K562 (cell line): ENCODE data around the gene TRNP1. TPM values are rescaled to one million over a fixed set of nuclear protein-coding genes. Genes with fewer than 3 reads are reported as not detected.

Experiments
- BRCA1 ChIP-seq, 2 experiments: fragments of 450-650 bp in 1 of 2; sonication (generic) in 1 of 2; formaldehyde crosslinking in 1 of 2; IDR thresholded peaks; 2 replicates each; pipeline versions ENCODE4 v1.5.0 to v1.6.1; 2017 to 2020; ENCODE audit warnings: mild to moderate bottlenecking in 1 of 2, missing genetic modification reagents in 1 of 2
- CBX1 ChIP-seq: sonication (generic); IDR thresholded peaks from 2 replicates; pipeline ENCODE4 v1.6.1; 2016; ENCODE audit warnings: antibody characterized with exemption, low read depth, mild to moderate bottlenecking
- CSDE1 ChIP-seq, 2 experiments: fragments of 450-650 bp; IDR thresholded peaks; 2 replicates each; pipeline ENCODE4 v1.6.1; 2016; ENCODE audit warnings: mild to moderate bottlenecking in 1 of 2
- ESRRA ChIP-seq: fragments of 450-650 bp; IDR thresholded peaks from 2 replicates; pipeline ENCODE4 v1.6.1; 2014; ENCODE audit warnings: low read depth, mild to moderate bottlenecking, moderate library complexity, borderline replicate concordance
- FOS ChIP-seq: IDR thresholded peaks from 3 replicates; pipeline ENCODE4 v1.6.1; 2011; ENCODE audit not compliant: insufficient read length; ENCODE audit errors: extremely low read depth
- NFE2L1 ChIP-seq: fragments of 450-650 bp; IDR thresholded peaks from 2 replicates; pipeline ENCODE4 v1.6.1; 2016; ENCODE audit warnings: missing genetic modification characterization, low read depth, mild to moderate bottlenecking, missing compliant biosample characterization, moderate library complexity, borderline replicate concordance
- ZNF121 ChIP-seq: sonication (generic); formaldehyde crosslinking; conservative IDR thresholded peaks from 2 replicates; pipeline ENCODE4 v1.8.0; 2022; ENCODE audit warnings: missing genetic modification reagents
- ZNF586 ChIP-seq: fragments of 450-650 bp; formaldehyde crosslinking; conservative IDR thresholded peaks from 2 replicates; pipeline ENCODE4 v1.4.0; 2020; ENCODE audit warnings: mild to moderate bottlenecking, moderate library complexity
- polyA plus RNA-seq, 8 experiments: library from polyadenylated mRNA; depleted of rRNA in 4 of 8; stranded (reverse) in 5 of 8; unstranded in 3 of 8; fragments of >200 nt; fragmentation: Nextera tagmentation in 2 of 8; fragmentation: Illumina TruSeq in 1 of 8; extraction: Ambion mirVana in 2 of 8; extraction: Trizol in 1 of 8; gene quantifications; 2 replicates each; pipeline versions ENCODE4 v1.2.1 to v1.2.3, GENCODE V29; 2011 to 2014; ENCODE audit warnings: inconsistent platforms in 1 of 8, missing spikeins in 1 of 8
- total RNA-seq, 7 experiments: library from RNA; depleted of rRNA in 6 of 7; stranded (reverse); fragments of >200 nt in 6 of 7; fragmentation: Illumina TruSeq in 2 of 7; extraction: Trizol in 2 of 7; gene quantifications; 2 replicates each; pipeline versions ENCODE4 v1.2.1 to v1.2.3, GENCODE V29; 2011 to 2021; ENCODE audit warnings: low replicate concordance in 1 of 7
- TF ChIP-seq, protein P1 (sequence below): sonication (generic); formaldehyde crosslinking; IDR thresholded peaks from 2 replicates; pipeline ENCODE4 v1.8.0; 2023; ENCODE audit warnings: mild to moderate bottlenecking, missing genetic modification reagents
- TF ChIP-seq, protein P2 (sequence below): IDR thresholded peaks from 2 replicates; pipeline ENCODE4 v1.6.1; 2011; ENCODE audit not compliant: insufficient read length; ENCODE audit errors: extremely low read depth

Gene TRNP1
- total and polyA plus RNA-seq, 9 of the 15 experiments (the other 6 are each of a cell fraction or from before 2014, with no cell fraction given) = 0.03 to 1.3 (median 0.95) TPM

DNA sequence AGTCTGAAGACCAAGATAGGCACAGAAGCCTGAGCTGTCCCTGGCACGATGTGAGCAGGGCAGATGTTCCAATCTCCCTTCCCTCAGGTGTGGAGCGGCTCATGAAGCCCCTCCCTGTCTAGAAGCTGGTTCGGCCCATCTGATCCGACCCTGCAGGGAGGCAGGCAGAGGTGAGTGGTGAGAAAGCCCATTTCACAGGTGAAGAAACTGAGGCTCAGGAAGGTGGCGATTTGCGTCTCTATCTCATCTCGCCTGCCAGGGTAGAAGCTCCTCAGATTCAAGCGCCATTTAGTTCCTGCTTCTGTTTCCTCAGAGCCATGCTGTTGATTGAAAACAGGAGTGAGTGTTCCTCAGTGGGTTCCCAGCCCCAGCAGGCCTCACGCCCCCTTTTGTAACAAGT lies 36.0 kb downstream of the TRNP1 start (continued):
- TF ChIP-seq, protein P1, sequence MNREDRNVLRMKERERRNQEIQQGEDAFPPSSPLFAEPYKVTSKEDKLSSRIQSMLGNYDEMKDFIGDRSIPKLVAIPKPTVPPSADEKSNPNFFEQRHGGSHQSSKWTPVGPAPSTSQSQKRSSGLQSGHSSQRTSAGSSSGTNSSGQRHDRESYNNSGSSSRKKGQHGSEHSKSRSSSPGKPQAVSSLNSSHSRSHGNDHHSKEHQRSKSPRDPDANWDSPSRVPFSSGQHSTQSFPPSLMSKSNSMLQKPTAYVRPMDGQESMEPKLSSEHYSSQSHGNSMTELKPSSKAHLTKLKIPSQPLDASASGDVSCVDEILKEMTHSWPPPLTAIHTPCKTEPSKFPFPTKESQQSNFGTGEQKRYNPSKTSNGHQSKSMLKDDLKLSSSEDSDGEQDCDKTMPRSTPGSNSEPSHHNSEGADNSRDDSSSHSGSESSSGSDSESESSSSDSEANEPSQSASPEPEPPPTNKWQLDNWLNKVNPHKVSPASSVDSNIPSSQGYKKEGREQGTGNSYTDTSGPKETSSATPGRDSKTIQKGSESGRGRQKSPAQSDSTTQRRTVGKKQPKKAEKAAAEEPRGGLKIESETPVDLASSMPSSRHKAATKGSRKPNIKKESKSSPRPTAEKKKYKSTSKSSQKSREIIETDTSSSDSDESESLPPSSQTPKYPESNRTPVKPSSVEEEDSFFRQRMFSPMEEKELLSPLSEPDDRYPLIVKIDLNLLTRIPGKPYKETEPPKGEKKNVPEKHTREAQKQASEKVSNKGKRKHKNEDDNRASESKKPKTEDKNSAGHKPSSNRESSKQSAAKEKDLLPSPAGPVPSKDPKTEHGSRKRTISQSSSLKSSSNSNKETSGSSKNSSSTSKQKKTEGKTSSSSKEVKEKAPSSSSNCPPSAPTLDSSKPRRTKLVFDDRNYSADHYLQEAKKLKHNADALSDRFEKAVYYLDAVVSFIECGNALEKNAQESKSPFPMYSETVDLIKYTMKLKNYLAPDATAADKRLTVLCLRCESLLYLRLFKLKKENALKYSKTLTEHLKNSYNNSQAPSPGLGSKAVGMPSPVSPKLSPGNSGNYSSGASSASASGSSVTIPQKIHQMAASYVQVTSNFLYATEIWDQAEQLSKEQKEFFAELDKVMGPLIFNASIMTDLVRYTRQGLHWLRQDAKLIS (CRISPR knock-in tag) = no peak
- no peak for TF ChIP-seq FOS
- peak; percentile 76; the same call in 1 of the 2 replicates for TF ChIP-seq CBX1
- no peak for TF ChIP-seq ZNF586 (CRISPR knock-in tag)
- TF ChIP-seq NFE2L1 (tag) = no peak
- TF ChIP-seq, protein P2, sequence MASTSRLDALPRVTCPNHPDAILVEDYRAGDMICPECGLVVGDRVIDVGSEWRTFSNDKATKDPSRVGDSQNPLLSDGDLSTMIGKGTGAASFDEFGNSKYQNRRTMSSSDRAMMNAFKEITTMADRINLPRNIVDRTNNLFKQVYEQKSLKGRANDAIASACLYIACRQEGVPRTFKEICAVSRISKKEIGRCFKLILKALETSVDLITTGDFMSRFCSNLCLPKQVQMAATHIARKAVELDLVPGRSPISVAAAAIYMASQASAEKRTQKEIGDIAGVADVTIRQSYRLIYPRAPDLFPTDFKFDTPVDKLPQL = no peak
- TF ChIP-seq BRCA1 (IDR thresholded peaks at IDR 0.05) = no peak
- no peak for TF ChIP-seq BRCA1 (CRISPR knock-in tag; IDR thresholded peaks at IDR 0.05)
- no peak for TF ChIP-seq CSDE1 (IDR thresholded peaks at IDR 0.05)
- TF ChIP-seq ZNF121 (CRISPR knock-in tag) = no peak
- no peak for TF ChIP-seq ESRRA
